HG03439 (cell line): ENCODE measurements around the gene PDPR.
"Not testable (repeated sequence)": the region's sequence is repeated elsewhere in the genome, so short reads cannot be mapped to it uniquely, and the experiment has no call there.

Experiments used
- ATAC-seq: cut with Tn5 transposase; IDR thresholded peaks from one replicate; pipeline ENCODE4 v1.9.1; 2021; ENCODE audit warnings: mild to moderate bottlenecking, moderate library complexity; ENCODE audit not compliant: unreplicated experiment

PDPR gene

DNA sequence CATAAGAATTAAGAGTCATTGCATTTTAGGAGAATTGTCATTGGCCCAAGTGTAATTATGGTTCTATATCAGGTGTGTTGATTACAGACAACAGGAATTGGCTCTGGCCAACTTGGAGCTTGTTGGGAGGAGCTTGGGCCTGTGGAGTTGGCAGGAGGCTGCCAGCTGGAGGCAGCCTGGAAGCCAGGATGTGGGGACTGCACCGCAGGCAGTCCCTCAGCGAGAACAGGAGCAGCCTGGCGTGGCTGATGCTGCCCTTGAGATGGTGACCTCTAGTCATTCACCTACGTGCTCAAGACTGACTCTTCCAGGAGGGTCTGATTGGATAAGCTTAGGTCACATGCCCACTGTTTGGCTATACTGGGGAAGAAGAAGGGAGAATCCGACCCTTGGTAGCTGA is 13.6 kb downstream of the PDPR start:
- not testable (repeated sequence) for ATAC-seq

DNA sequence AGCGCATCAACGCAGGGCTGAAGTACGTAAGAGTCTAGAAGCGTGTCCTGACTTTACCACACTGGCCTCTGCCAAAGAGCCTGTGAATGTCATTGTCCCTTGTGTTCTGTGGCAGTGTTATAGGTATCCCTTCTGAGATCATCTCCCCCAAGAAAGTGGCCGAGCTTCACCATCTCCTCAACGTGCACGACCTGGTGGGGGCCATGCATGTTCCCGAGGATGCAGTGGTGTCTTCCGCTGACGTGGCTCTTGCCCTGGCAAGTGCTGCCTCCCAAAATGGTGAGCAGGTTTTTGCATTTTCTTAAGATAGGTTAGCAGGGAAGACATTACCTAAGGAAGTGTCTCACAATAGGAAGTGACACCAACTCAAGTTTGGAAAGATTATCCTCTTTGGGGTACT is 14.7 kb downstream of the PDPR start:
- not testable (repeated sequence) for ATAC-seq

GRCh38 chr16:70135796-70136195 is 21.7 kb downstream of the PDPR start:
- not testable (repeated sequence) for ATAC-seq

- not testable (repeated sequence) for ATAC-seq
Measured at GRCh38 chr16:70136595-70136994, 22.5 kb downstream of the PDPR start.

DNA sequence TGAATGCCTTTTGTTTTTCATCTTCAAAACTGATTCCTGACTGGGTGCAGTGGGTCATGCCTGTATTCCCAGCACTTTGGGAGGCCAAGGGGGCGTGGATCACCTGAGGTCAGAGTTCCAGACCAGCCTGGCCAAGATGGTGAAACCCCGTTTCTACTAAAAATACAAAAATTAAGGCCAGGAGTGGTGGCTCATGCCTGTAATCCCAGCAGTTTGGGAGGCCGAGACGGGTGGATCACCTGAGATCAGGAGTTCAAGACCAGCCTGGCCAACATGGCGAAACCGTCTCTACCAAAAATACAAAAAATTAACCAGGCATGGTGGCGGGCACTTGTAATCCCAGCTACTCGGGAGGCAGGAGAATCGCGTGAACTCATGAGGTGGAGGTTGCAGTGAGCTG is 28.6 kb downstream of the PDPR start:
- ATAC-seq: not testable (repeated sequence)

GRCh38 chr16:70143231-70143895 is 29.2 kb downstream of the PDPR start:
- ATAC-seq: not testable (repeated sequence)

DNA sequence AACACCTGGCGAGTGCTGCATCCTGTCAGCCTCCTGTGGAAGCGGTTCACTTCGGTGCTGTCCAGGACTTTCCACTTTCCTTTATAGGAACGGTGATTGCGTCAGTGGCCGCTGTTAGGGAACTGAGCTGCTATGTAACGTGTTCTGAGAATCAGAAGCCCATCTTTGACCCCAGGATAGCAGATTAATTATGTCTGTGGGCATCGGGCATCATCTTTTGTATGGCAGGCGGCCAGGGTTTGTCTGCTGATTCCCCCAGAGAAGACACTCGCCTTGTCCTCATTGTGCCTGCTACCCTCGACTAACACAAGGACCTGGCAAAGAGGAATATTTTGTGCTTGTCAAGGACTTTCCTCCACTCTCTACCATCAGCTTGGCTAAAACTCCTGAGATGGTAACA is 33.7 kb downstream of the PDPR start:
- not testable (repeated sequence) for ATAC-seq

GRCh38 chr16:70148453-70148852 is 34.3 kb downstream of the PDPR start:
- ATAC-seq: not testable (repeated sequence)

DNA sequence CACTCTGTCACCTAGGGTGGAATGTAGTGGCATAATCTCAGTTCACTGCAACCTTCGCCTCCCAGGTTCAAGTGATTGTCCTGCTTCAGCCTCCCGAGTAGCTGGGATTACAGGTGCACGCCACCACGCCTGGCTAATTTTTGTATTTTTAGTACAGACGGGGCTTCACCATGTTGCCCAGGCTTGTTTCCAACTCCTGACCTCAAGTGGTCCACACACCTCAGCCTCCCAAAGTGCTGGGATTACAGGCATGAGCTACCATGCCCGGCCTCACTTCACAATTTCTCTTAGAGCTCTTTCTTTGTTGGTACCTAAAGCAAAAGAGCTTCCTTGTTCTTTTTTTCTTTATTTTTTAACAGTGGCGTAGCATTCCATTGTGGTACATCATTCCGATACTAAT is 35.2 kb downstream of the PDPR start:
- ATAC-seq: not testable (repeated sequence)

- ATAC-seq: no peak
Measured at GRCh38 chr16:70151391-70151790, 37.3 kb downstream of the PDPR start.

- no peak for ATAC-seq
Measured at GRCh38 chr16:70151941-70152509, 37.9 kb downstream of the PDPR start.

GRCh38 chr16:70152578-70153302 is 38.6 kb downstream of the PDPR start:
- ATAC-seq: no peak

- not testable (repeated sequence) for ATAC-seq
Measured at GRCh38 chr16:70154736-70155135, 40.6 kb downstream of the PDPR start.

- ATAC-seq: no peak
Measured at GRCh38 chr16:70156207-70156978, 42.3 kb downstream of the PDPR start.

GRCh38 chr16:70157105-70157476 is 43.0 kb downstream of the PDPR start:
- ATAC-seq: no peak

GRCh38 chr16:70157477-70158260 is 43.5 kb downstream of the PDPR start:
- no peak for ATAC-seq

DNA sequence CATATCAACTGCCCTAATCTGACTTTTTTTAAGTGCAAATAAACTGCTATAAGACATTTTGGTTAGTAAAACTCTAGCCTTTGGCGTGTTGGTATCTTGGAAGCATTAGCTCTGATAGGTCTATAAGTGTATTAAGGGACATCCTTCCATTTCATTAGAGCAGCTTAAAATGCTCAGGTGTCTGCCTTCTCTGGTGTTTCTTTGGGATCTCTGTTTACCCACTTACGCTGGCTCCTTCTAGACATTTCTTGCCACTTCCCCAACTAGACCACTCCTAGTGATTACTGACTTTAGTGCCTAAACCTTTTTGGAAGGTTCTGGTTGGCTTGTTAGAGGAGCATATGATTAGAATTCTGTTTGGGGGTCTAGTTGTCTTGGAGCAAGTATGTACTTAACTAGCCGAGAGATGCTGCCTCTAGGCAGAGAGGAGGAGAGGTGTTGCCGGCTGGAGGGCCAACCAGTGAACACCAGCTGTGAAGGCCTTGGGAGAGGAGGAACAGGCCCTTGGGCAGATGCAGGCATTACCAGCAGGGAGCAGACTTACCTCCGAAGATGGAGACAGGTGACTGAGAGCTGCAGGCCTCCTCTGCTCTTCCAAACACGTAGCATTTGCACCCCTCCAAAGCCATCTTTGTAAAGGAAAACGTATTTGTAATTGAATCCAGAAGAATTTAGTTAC is 44.3 kb downstream of the PDPR start:
- ATAC-seq: no peak

DNA sequence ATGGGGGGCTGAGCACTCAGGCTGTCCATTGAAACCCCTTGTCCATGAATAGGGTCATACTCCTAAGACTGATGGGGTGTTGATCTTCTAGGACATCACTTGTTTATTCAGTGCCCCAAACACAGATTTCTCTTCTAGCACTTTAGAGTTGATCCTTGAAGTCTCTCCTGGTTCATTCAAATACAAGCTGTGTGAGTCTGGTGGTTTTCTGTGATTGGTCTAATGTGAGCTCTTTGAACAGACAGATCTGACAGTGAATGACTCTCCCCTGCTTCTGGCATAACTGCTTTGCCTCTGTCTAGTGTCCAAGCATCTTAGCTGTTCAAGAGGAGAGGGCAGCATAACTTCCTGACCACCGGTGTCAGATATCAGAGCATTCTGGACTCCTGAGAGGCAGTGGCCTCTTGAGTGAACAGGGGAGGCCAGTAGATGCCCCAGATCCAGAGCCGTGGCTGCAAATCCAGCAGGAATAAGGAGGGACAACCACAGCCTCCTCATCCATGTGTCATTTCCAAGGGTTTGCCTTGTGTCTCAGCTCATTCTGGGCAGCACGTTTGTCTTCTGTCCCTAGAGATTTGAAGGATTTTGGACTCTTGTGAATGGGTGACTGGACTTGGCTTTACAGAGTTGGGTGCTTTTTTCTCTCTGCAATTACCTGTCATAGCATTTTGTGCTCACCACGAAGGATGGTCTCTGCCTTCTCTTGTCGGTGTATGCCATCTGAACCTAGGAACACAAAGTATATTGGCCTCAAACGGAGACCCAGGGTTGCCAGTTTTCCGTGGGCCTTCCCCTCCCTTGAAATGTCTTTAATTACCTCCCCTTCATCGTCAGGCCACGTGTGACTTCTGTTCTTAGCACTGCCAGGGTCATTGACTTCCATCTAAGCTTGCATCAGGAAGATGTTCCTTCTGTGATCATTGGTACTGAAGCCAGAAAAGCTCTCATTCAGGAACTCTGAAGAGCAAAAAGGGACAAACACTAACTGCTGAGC is 45.5 kb downstream of the PDPR start:
- ATAC-seq: no peak

DNA sequence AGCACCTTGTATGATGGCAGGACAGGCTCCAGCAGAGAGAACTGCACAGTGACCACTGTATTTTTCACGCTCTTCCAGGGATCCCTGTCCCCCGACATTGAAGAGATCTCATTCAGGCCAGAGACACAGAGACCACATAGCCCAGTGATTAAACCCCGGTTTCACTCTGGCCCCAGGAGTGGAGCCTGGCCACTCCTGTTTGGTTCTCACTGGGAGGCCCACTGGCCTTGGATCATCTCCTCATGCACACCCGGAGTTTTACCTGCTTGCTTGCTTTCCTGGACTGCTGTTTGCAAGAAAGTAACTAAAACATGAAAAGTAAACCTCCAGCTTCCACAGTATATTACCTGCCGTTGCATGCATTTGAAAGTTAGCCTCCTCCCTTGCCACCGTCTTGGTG is 46.3 kb downstream of the PDPR start:
- ATAC-seq: no peak
